Thymus (tissue), 11 donors: Measurements from ENCODE around the gene LARGE1. TPM values are rescaled to one million over a fixed set of nuclear protein-coding genes. Genes with fewer than 3 reads are reported as not detected.

Source experiments
- DNase-seq, 9 donors: peaks; one replicate each; pipeline ENCODE4 v3.0.0-alpha.2; 2013; ENCODE audit warnings: low spot score in 9 of 9, low read depth in 6 of 9, missing footprints in 1 of 9
- H3K27ac ChIP-seq, 2 donors: one replicate each; pipeline ENCODE4 v1.5.1; 2013; ENCODE audit warnings: control low read depth in 1 of 2, low read depth in 1 of 2, low read length in 1 of 2, mild to moderate bottlenecking in 1 of 2, moderate library complexity in 1 of 2
- H3K27me3 ChIP-seq, 2 donors: one replicate each; pipeline ENCODE4 v1.5.1; 2013; ENCODE audit warnings: low read length in 1 of 2; ENCODE audit not compliant: control insufficient read depth in 2 of 2, insufficient read depth in 1 of 2
- H3K36me3 ChIP-seq, 2 donors: one replicate each; pipeline ENCODE4 v1.5.1; 2013; ENCODE audit warnings: low read length in 1 of 2, mild to moderate bottlenecking in 1 of 2, moderate library complexity in 1 of 2; ENCODE audit not compliant: control insufficient read depth in 2 of 2, insufficient read depth in 2 of 2
- H3K4me1 ChIP-seq, 2 donors: one replicate each; pipeline ENCODE4 v1.5.1; 2013; ENCODE audit warnings: low read length in 2 of 2; ENCODE audit not compliant: control insufficient read depth in 2 of 2, insufficient read depth in 2 of 2
- H3K4me3 ChIP-seq, 2 donors: one replicate each; pipeline ENCODE4 v1.5.1; 2013; ENCODE audit warnings: low read length in 2 of 2, control low read depth in 1 of 2, mild to moderate bottlenecking in 1 of 2
- H3K9me3 ChIP-seq, 2 donors: one replicate each; pipeline ENCODE4 v1.5.1; 2013; ENCODE audit warnings: low read length in 1 of 2, mild to moderate bottlenecking in 1 of 2; ENCODE audit not compliant: control insufficient read depth in 2 of 2, insufficient read depth in 1 of 2
- WGBS: extraction: QIAGEN DNeasy Blood & Tissue Kit; methylation state at CpG from one replicate; pipeline ENCODE4 v1.1.7; 2013; 5-methylcytosine and 5-hydroxymethylcytosine counted together
- polyA plus RNA-seq: library from polyadenylated mRNA; stranded (reverse); fragments of 200-250 nt; gene quantifications from one replicate; pipeline ENCODE4 v1.2.3, GENCODE V29; 2013
- total RNA-seq: library from RNA; stranded (reverse); fragments of 120-200 nt; gene quantifications from one replicate; pipeline ENCODE4 v1.2.4, GENCODE V29; 2013
- donor health status: healthy.

The LARGE1 gene
- total and polyA plus RNA-seq, 2 donors = 1.8 to 3.1 TPM

- no peaks in the 10 kb centered on the region for H3K4me1 ChIP-seq
- no peaks in the 10 kb centered on the region for H3K36me3 ChIP-seq
- H3K9me3 ChIP-seq = no peaks in the 10 kb centered on the region
- WGBS = 79% methylated on average over 14 of the region's 14 CpGs
- no peaks in the 10 kb centered on the region for H3K27me3 ChIP-seq
- no peak overlapping the region for H3K27ac ChIP-seq
- DNase-seq = no peak
- H3K4me3 ChIP-seq = no peak overlapping the region
Measured at GRCh38 chr22:33873186-33873585, 47.1 kb downstream of the LARGE1 start.

- no peak overlapping the region for H3K4me3 ChIP-seq
- no peaks in the 10 kb centered on the region for H3K27me3 ChIP-seq
- no peak for DNase-seq
- no peak overlapping the region for H3K27ac ChIP-seq
- no peaks in the 10 kb centered on the region for H3K36me3 ChIP-seq
- no peaks in the 10 kb centered on the region for H3K9me3 ChIP-seq
- no peaks in the 10 kb centered on the region for H3K4me1 ChIP-seq
- 42% methylated on average over 8 of the region's 8 CpGs for WGBS
Measured at GRCh38 chr22:33871935-33872334, 48.3 kb downstream of the LARGE1 start.

- no peak for DNase-seq
- Histone ChIP-seq H3K36me3 (no peaks in the 10 kb centered on the region), H3K27ac (no peak overlapping the region), H3K4me1 (no peaks in the 10 kb centered on the region), H3K27me3 (no peaks in the 10 kb centered on the region), H3K9me3 (no peaks in the 10 kb centered on the region), H3K4me3 (no peak overlapping the region)
- WGBS = 87% methylated on average over 2 of the region's 2 CpGs
Measured at GRCh38 chr22:33869946-33870345, 50.3 kb downstream of the LARGE1 start.

- Histone ChIP-seq H3K4me3 (no peak overlapping the region), H3K9me3 (no peaks in the 10 kb centered on the region), H3K27me3 (no peaks in the 10 kb centered on the region), H3K36me3 (no peaks in the 10 kb centered on the region), H3K4me1 (no peaks in the 10 kb centered on the region), H3K27ac (no peak overlapping the region)
- 95% methylated on average over 9 of the region's 9 CpGs for WGBS
- DNase-seq = no peak
Measured at GRCh38 chr22:33867971-33868370, 52.3 kb downstream of the LARGE1 start.

GRCh38 chr22:33867118-33867866 lies 53.0 kb downstream of the LARGE1 start:
- Histone ChIP-seq H3K27ac (no peak overlapping the region), H3K36me3 (no peaks in the 10 kb centered on the region), H3K4me3 (no peak overlapping the region), H3K27me3 (no peaks in the 10 kb centered on the region), H3K9me3 (no peaks in the 10 kb centered on the region), H3K4me1 (no peaks in the 10 kb centered on the region)
- 93% methylated on average over 12 of the region's 12 CpGs for WGBS
- no peak for DNase-seq

- Histone ChIP-seq H3K4me1 (no peaks in the 10 kb centered on the region), H3K9me3 (peaks cover 0 to 1% of the 10 kb centered on the region in 2 donors), H3K36me3 (no peaks in the 10 kb centered on the region), H3K27ac (no peak overlapping the region), H3K4me3 (no peak overlapping the region), H3K27me3 (no peaks in the 10 kb centered on the region)
- 95% methylated on average over 3 of the region's 3 CpGs for WGBS
- no peak for DNase-seq
Measured at GRCh38 chr22:33866511-33866910, 53.8 kb downstream of the LARGE1 start.

GRCh38 chr22:33865996-33866395 lies 54.3 kb downstream of the LARGE1 start:
- no peak overlapping the region for H3K27ac ChIP-seq
- no peaks in the 10 kb centered on the region for H3K4me1 ChIP-seq
- WGBS = 98% methylated on average over 1 of the region's 1 CpG

GRCh38 chr22:33865248-33865647 lies 55.0 kb downstream of the LARGE1 start:
- Histone ChIP-seq H3K36me3 (no peaks in the 10 kb centered on the region), H3K27ac (no peak overlapping the region), H3K27me3 (no peaks in the 10 kb centered on the region), H3K4me3 (no peak overlapping the region), H3K4me1 (no peaks in the 10 kb centered on the region), H3K9me3 (peaks cover 0 to 1% of the 10 kb centered on the region in 2 donors)
- no peak for DNase-seq
- WGBS = 86% methylated on average over 5 of the region's 5 CpGs

More at GRCh38 chr22:33865996-33866395, 54.3 kb downstream of the LARGE1 start:
- peaks cover 0 to 1% of the 10 kb centered on the region in 2 donors for H3K9me3 ChIP-seq
- no peak for DNase-seq
- no peaks in the 10 kb centered on the region for H3K27me3 ChIP-seq
- H3K4me3 ChIP-seq = no peak overlapping the region
- H3K36me3 ChIP-seq = no peaks in the 10 kb centered on the region

GRCh38 chr22:33864723-33865130 lies 55.5 kb downstream of the LARGE1 start:
- DNase-seq = no peak
- peaks cover 0 to 1% of the 10 kb centered on the region in 2 donors for H3K9me3 ChIP-seq
- no peak overlapping the region for H3K27ac ChIP-seq
- no peaks in the 10 kb centered on the region for H3K4me1 ChIP-seq
- H3K27me3 ChIP-seq = no peaks in the 10 kb centered on the region
- H3K36me3 ChIP-seq = no peaks in the 10 kb centered on the region
- 90% methylated on average over 7 of the region's 7 CpGs for WGBS
- H3K4me3 ChIP-seq = no peak overlapping the region
